DND-41 (cell line): Measurements from ENCODE around the gene MCCC2.
"Not testable (repeated sequence)": the region's sequence is repeated elsewhere in the genome, so short reads cannot be mapped to it uniquely, and the experiment has no call there.

Experiments used
- ATAC-seq: fragments of 200-7000 bp; cut with Tn5 transposase; 3 replicates; pipeline ENCODE4 v1.9.1; 2021; ENCODE audit warnings: low read depth; ENCODE audit not compliant: insufficient read depth
- DNase-seq: peaks from one replicate; pipeline ENCODE4 v3.0.0-alpha.2; 2020
- H2AFZ ChIP-seq: 2 replicates; pipeline ENCODE4 v1.6.0; 2012; ENCODE audit warnings: low read depth, low read length
- H3K27ac ChIP-seq: 2 replicates; pipeline ENCODE4 v1.5.1; 2012; ENCODE audit warnings: low read length, inconsistent platforms
- H3K27me3 ChIP-seq: fragments of 200-600 bp; sonication (generic); 2 replicates; pipeline ENCODE4 v1.6.0; 2012; ENCODE audit warnings: low read length, mild to moderate bottlenecking, inconsistent platforms; ENCODE audit not compliant: insufficient read depth, poor library complexity
- H3K36me3 ChIP-seq: 2 replicates; pipeline ENCODE4 v1.5.1; 2012; ENCODE audit warnings: low read length, inconsistent platforms; ENCODE audit not compliant: insufficient read depth
- H3K4me1 ChIP-seq: 2 replicates; pipeline ENCODE4 v1.5.1; 2012; ENCODE audit warnings: mild to moderate bottlenecking, low read length; ENCODE audit not compliant: insufficient read depth
- H3K4me2 ChIP-seq: 2 replicates; pipeline ENCODE4 v1.6.0; 2012; ENCODE audit warnings: mild to moderate bottlenecking, moderate library complexity, low read length, inconsistent platforms; ENCODE audit not compliant: insufficient read depth
- H3K4me3 ChIP-seq, 2 experiments: fragments of 200-600 bp in 1 of 2; shearing (Covaris generic) in 1 of 2; 2 replicates each; pipeline ENCODE4 v1.5.1; 2012 to 2016; ENCODE audit warnings: inconsistent platforms in 2 of 2, low read length in 2 of 2, mild to moderate bottlenecking in 2 of 2, low read depth in 1 of 2, moderate library complexity in 1 of 2
- H3K79me2 ChIP-seq: 2 replicates; pipeline ENCODE4 v1.6.0; 2012; ENCODE audit warnings: low read length, inconsistent platforms; ENCODE audit not compliant: insufficient read depth
- H3K9ac ChIP-seq: 2 replicates; pipeline ENCODE4 v1.6.0; 2012; ENCODE audit warnings: low read depth, mild to moderate bottlenecking, inconsistent platforms, low read length, moderate library complexity
- H3K9me3 ChIP-seq: 2 replicates; pipeline ENCODE4 v1.5.1; 2012; ENCODE audit warnings: low read length, moderate library complexity, mild to moderate bottlenecking, inconsistent platforms; ENCODE audit not compliant: insufficient read depth, severe bottlenecking
- H4K20me1 ChIP-seq: 2 replicates; pipeline ENCODE4 v1.6.0; 2012; ENCODE audit warnings: low read length; ENCODE audit not compliant: insufficient read depth
- EZH2 ChIP-seq: IDR thresholded peaks from 3 replicates; pipeline ENCODE4 v1.6.1; 2012; ENCODE audit warnings: borderline replicate concordance, low read depth, mild to moderate bottlenecking, moderate library complexity, low read length, inconsistent platforms; ENCODE audit not compliant: severe bottlenecking
- TF ChIP-seq, protein P1 (sequence below): IDR thresholded peaks from 2 replicates; pipeline ENCODE4 v1.5.1; 2012; ENCODE audit warnings: borderline replicate concordance, low read length, moderate library complexity, mild to moderate bottlenecking; ENCODE audit not compliant: poor library complexity, severe bottlenecking; ENCODE audit errors: extremely low read depth

The MCCC2 gene

DNA sequence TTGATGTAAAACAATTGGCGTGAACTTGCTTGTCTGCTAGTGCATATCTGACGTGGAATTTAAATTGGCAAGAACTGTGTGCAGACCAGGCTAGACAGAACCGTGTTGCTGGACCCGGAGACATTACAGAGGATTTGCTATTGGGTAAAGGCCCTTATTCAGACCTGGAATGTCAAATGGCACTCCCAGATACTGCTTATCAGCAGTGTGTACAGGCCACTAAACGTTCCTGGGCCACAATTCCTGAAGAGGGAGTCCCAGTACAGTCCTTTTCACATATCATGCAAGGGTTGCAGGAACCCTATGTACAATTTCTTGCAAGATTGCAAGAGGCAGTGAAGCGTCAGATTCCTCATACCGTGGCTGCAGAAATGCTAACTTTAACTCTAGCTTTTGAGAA is 13.5 kb upstream of the MCCC2 start:
- DNase-seq (no peak), ATAC-seq (no peak)
- Histone ChIP-seq H3K9me3 (no peaks in the 10 kb centered on the region), H3K4me3 (no peak overlapping the region), H3K9ac (no peak overlapping the region), H3K79me2 (no peaks in the 10 kb centered on the region), H4K20me1 (no peaks in the 10 kb centered on the region), H3K27ac (no peak overlapping the region), H3K4me1 (no peaks in the 10 kb centered on the region), H3K27me3 (no peaks in the 10 kb centered on the region), H3K4me2 (no peak overlapping the region), H3K36me3 (no peaks in the 10 kb centered on the region; the same call in 1 of the 2 replicates), H2AFZ (no peak overlapping the region)
- TF ChIP-seq EZH2 = no peak
- TF ChIP-seq, protein P1, sequence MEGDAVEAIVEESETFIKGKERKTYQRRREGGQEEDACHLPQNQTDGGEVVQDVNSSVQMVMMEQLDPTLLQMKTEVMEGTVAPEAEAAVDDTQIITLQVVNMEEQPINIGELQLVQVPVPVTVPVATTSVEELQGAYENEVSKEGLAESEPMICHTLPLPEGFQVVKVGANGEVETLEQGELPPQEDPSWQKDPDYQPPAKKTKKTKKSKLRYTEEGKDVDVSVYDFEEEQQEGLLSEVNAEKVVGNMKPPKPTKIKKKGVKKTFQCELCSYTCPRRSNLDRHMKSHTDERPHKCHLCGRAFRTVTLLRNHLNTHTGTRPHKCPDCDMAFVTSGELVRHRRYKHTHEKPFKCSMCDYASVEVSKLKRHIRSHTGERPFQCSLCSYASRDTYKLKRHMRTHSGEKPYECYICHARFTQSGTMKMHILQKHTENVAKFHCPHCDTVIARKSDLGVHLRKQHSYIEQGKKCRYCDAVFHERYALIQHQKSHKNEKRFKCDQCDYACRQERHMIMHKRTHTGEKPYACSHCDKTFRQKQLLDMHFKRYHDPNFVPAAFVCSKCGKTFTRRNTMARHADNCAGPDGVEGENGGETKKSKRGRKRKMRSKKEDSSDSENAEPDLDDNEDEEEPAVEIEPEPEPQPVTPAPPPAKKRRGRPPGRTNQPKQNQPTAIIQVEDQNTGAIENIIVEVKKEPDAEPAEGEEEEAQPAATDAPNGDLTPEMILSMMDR = no peak

DNA sequence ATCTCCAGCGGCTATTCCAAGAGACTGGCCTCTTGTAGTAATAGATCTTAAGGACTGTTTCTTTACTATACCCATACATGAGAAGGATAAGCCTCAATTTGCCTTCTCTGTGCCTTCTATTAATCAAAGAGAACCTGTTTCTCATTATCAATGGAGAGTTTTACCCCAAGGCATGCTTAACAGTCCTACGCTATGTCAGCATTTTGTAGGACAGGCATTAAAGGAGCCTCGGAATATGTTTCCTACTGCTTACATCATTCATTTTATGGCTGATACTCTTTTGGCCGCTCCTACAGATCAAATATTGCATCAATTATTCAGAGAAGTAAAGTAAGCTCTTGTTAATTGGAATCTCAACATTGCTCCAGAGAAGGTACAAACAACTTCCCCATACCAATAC is 11.6 kb upstream of the MCCC2 start:
- not testable (repeated sequence) for H3K27me3 ChIP-seq, H3K9me3 ChIP-seq, DNase-seq, H4K20me1 ChIP-seq, H3K4me3 ChIP-seq, H3K4me2 ChIP-seq, H3K79me2 ChIP-seq, H3K27ac ChIP-seq, H2AFZ ChIP-seq, H3K36me3 ChIP-seq, H3K9ac ChIP-seq, ATAC-seq, H3K4me1 ChIP-seq

DNA sequence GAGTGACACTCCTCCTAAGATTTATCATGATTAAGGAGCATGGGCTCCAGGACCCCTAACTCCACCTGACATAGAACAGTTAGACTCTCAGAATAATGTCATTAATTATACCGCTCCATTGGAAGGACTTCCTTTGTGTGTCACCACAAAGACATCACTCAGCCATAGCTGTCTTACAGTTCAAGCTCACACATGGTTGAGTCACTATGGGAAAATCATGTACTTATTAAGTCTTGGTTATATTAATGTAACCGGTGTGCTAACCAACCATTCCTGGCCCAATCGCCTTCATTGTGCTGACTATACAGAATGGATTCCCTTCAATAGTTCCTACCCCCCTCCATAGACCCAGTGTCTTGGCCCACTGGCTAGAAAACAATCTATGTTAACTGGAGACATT is 10.9 kb upstream of the MCCC2 start:
- DNase-seq = no peak

DNA sequence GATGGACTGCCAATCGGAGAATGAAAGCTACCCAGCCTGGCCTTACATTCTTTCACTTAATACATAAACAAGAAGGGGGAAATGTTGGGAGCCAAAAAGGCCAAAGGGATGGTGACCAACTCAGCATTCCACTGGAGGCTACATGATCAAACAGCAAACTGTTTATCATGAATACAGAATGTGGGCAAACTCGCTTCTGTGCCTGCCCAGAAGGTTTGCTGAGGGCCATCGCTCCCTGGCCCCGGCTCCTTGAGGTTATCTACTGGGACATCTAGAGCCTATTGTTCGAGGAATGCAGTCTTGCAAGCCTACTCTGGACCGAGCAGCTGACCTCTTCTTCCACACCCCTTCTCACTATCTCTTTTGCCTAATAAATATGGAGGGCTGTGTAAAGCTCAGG is 9.3 kb upstream of the MCCC2 start:
- H3K4me3 ChIP-seq, DNase-seq, ATAC-seq, H3K79me2 ChIP-seq, H3K9ac ChIP-seq, H2AFZ ChIP-seq, H3K27ac ChIP-seq, H3K9me3 ChIP-seq, H4K20me1 ChIP-seq, H3K36me3 ChIP-seq, H3K4me2 ChIP-seq, H3K27me3 ChIP-seq, H3K4me1 ChIP-seq: not testable (repeated sequence)

More for the DNA sequence above, 10.9 kb upstream of the MCCC2 start:
- TF ChIP-seq EZH2 = no peak
- TF ChIP-seq, protein P1 = no peak
- no peak overlapping the region for H3K4me3 ChIP-seq
- no peaks in the 10 kb centered on the region for H3K27me3 ChIP-seq
- H3K4me1 ChIP-seq = no peaks in the 10 kb centered on the region
- no peak overlapping the region for H3K4me2 ChIP-seq
- no peak overlapping the region for H3K9ac ChIP-seq
- no peaks in the 10 kb centered on the region for H4K20me1 ChIP-seq
- no peak for ATAC-seq
- no peaks in the 10 kb centered on the region for H3K79me2 ChIP-seq
- no peak overlapping the region for H3K27ac ChIP-seq
- no peaks in the 10 kb centered on the region for H3K9me3 ChIP-seq
- H3K36me3 ChIP-seq = no peaks in the 10 kb centered on the region; the same call in 1 of the 2 replicates
- no peak overlapping the region for H2AFZ ChIP-seq
